ENCODE results near the gene CDK15.

The CDK15 gene

GRCh38 chr2:201913201-201913600, 106.9 kb downstream of the CDK15 start:
- Histone ChIP-seq H3K36me3 (ENCODE audit: control insufficient read depth, insufficient read depth, low read length) (no peaks in the 10 kb centered on the region), H3K4me1 (ENCODE audit: control insufficient read depth, insufficient read depth, low read length) (peaks cover 25% of the 10 kb centered on the region), H3K27ac (ENCODE audit: low read depth, low read length) (no peak overlapping the region), H3K27me3 (ENCODE audit: control insufficient read depth, insufficient read depth, low read length) (no peaks in the 10 kb centered on the region), H3K4me3 (ENCODE audit: low read depth, low read length) (no peak overlapping the region), H3K9me3 (ENCODE audit: control insufficient read depth, insufficient read depth, low read depth, low read length) (no peaks in the 10 kb centered on the region), H3K9ac (ENCODE audit: low read length) (no peak overlapping the region)

- peaks cover 15% of the 10 kb centered on the region for H3K4me1 ChIP-seq (ENCODE audit: control insufficient read depth, insufficient read depth, low read length)
- H3K4me3 ChIP-seq (ENCODE audit: low read depth, low read length), result no peak overlapping the region
- no peak overlapping the region for H3K9ac ChIP-seq (ENCODE audit: low read length)
- H3K27ac ChIP-seq (ENCODE audit: low read depth, low read length), result no peak overlapping the region
- no peaks in the 10 kb centered on the region for H3K27me3 ChIP-seq (ENCODE audit: control insufficient read depth, insufficient read depth, low read length)
- no peaks in the 10 kb centered on the region for H3K9me3 ChIP-seq (ENCODE audit: control insufficient read depth, insufficient read depth, low read depth, low read length)
- H3K36me3 ChIP-seq (ENCODE audit: control insufficient read depth, insufficient read depth, low read length), result no peaks in the 10 kb centered on the region
Measured at GRCh38 chr2:201915446-201915845, 109.1 kb downstream of the CDK15 start.

GRCh38 chr2:201916565-201916964, 110.2 kb downstream of the CDK15 start:
- peaks cover 5% of the 10 kb centered on the region for H3K4me1 ChIP-seq (ENCODE audit: control insufficient read depth, insufficient read depth, low read length)
- H3K4me3 ChIP-seq (ENCODE audit: low read depth, low read length), result no peak overlapping the region
- no peak overlapping the region for H3K9ac ChIP-seq (ENCODE audit: low read length)
- H3K36me3 ChIP-seq (ENCODE audit: control insufficient read depth, insufficient read depth, low read length), result no peaks in the 10 kb centered on the region
- H3K9me3 ChIP-seq (ENCODE audit: control insufficient read depth, insufficient read depth, low read depth, low read length), result no peaks in the 10 kb centered on the region
- H3K27ac ChIP-seq (ENCODE audit: low read depth, low read length), result no peak overlapping the region
- no peaks in the 10 kb centered on the region for H3K27me3 ChIP-seq (ENCODE audit: control insufficient read depth, insufficient read depth, low read length)

GRCh38 chr2:201918616-201919307, 112.4 kb downstream of the CDK15 start:
- Histone ChIP-seq H3K4me3 (ENCODE audit: low read depth, low read length) (no peak overlapping the region), H3K9me3 (ENCODE audit: control insufficient read depth, insufficient read depth, low read depth, low read length) (no peaks in the 10 kb centered on the region), H3K9ac (ENCODE audit: low read length) (no peak overlapping the region), H3K27me3 (ENCODE audit: control insufficient read depth, insufficient read depth, low read length) (no peaks in the 10 kb centered on the region), H3K27ac (ENCODE audit: low read depth, low read length) (no peak overlapping the region), H3K4me1 (ENCODE audit: control insufficient read depth, insufficient read depth, low read length) (peaks cover 7% of the 10 kb centered on the region), H3K36me3 (ENCODE audit: control insufficient read depth, insufficient read depth, low read length) (no peaks in the 10 kb centered on the region)

- Histone ChIP-seq H3K9me3 (ENCODE audit: control insufficient read depth, insufficient read depth, low read depth, low read length) (no peaks in the 10 kb centered on the region), H3K27ac (ENCODE audit: low read depth, low read length) (no peak overlapping the region), H3K9ac (ENCODE audit: low read length) (no peak overlapping the region), H3K4me3 (ENCODE audit: low read depth, low read length) (no peak overlapping the region), H3K36me3 (ENCODE audit: control insufficient read depth, insufficient read depth, low read length) (no peaks in the 10 kb centered on the region), H3K4me1 (ENCODE audit: control insufficient read depth, insufficient read depth, low read length) (peaks cover 12% of the 10 kb centered on the region), H3K27me3 (ENCODE audit: control insufficient read depth, insufficient read depth, low read length) (no peaks in the 10 kb centered on the region)
Measured at GRCh38 chr2:201919308-201919634, 112.9 kb downstream of the CDK15 start.

- Histone ChIP-seq H3K27me3 (ENCODE audit: control insufficient read depth, insufficient read depth, low read length) (no peaks in the 10 kb centered on the region), H3K4me3 (ENCODE audit: low read depth, low read length) (no peak overlapping the region), H3K4me1 (ENCODE audit: control insufficient read depth, insufficient read depth, low read length) (peaks cover 22% of the 10 kb centered on the region), H3K9ac (ENCODE audit: low read length) (no peak overlapping the region), H3K27ac (ENCODE audit: low read depth, low read length) (no peak overlapping the region), H3K36me3 (ENCODE audit: control insufficient read depth, insufficient read depth, low read length) (no peaks in the 10 kb centered on the region), H3K9me3 (ENCODE audit: control insufficient read depth, insufficient read depth, low read depth, low read length) (no peaks in the 10 kb centered on the region)
Measured at GRCh38 chr2:201923436-201924328, 117.3 kb downstream of the CDK15 start.

GRCh38 chr2:201924453-201924852, 118.1 kb downstream of the CDK15 start:
- Histone ChIP-seq H3K36me3 (ENCODE audit: control insufficient read depth, insufficient read depth, low read length) (no peaks in the 10 kb centered on the region), H3K9ac (ENCODE audit: low read length) (no peak overlapping the region), H3K27ac (ENCODE audit: low read depth, low read length) (no peak overlapping the region)

GRCh38 chr2:201925056-201925455, 118.7 kb downstream of the CDK15 start:
- no peak overlapping the region for H3K4me3 ChIP-seq (ENCODE audit: low read depth, low read length)
- no peak overlapping the region for H3K9ac ChIP-seq (ENCODE audit: low read length)
- no peaks in the 10 kb centered on the region for H3K36me3 ChIP-seq (ENCODE audit: control insufficient read depth, insufficient read depth, low read length)
- no peaks in the 10 kb centered on the region for H3K9me3 ChIP-seq (ENCODE audit: control insufficient read depth, insufficient read depth, low read depth, low read length)
- H3K4me1 ChIP-seq (ENCODE audit: control insufficient read depth, insufficient read depth, low read length), result peaks cover 34% of the 10 kb centered on the region
- H3K27ac ChIP-seq (ENCODE audit: low read depth, low read length), result no peak overlapping the region
- H3K27me3 ChIP-seq (ENCODE audit: control insufficient read depth, insufficient read depth, low read length), result no peaks in the 10 kb centered on the region

More at GRCh38 chr2:201924453-201924852, 118.1 kb downstream of the CDK15 start:
- Histone ChIP-seq H3K4me1 (ENCODE audit: control insufficient read depth, insufficient read depth, low read length) (peaks cover 30% of the 10 kb centered on the region), H3K9me3 (ENCODE audit: control insufficient read depth, insufficient read depth, low read depth, low read length) (no peaks in the 10 kb centered on the region), H3K4me3 (ENCODE audit: low read depth, low read length) (no peak overlapping the region), H3K27me3 (ENCODE audit: control insufficient read depth, insufficient read depth, low read length) (no peaks in the 10 kb centered on the region)

GRCh38 chr2:201926067-201926466, 119.7 kb downstream of the CDK15 start:
- no peak overlapping the region for H3K4me3 ChIP-seq (ENCODE audit: low read depth, low read length)
- no peaks in the 10 kb centered on the region for H3K27me3 ChIP-seq (ENCODE audit: control insufficient read depth, insufficient read depth, low read length)

GRCh38 chr2:201928363-201928762, 122.0 kb downstream of the CDK15 start:
- Histone ChIP-seq H3K4me1 (ENCODE audit: control insufficient read depth, insufficient read depth, low read length) (peaks cover 45% of the 10 kb centered on the region), H3K27me3 (ENCODE audit: control insufficient read depth, insufficient read depth, low read length) (no peaks in the 10 kb centered on the region), H3K27ac (ENCODE audit: low read depth, low read length) (no peak overlapping the region), H3K36me3 (ENCODE audit: control insufficient read depth, insufficient read depth, low read length) (no peaks in the 10 kb centered on the region), H3K9me3 (ENCODE audit: control insufficient read depth, insufficient read depth, low read depth, low read length) (no peaks in the 10 kb centered on the region), H3K9ac (ENCODE audit: low read length) (no peak overlapping the region), H3K4me3 (ENCODE audit: low read depth, low read length) (no peak overlapping the region)

More at GRCh38 chr2:201926067-201926466, 119.7 kb downstream of the CDK15 start:
- H3K36me3 ChIP-seq (ENCODE audit: control insufficient read depth, insufficient read depth, low read length), result no peaks in the 10 kb centered on the region
- no peak overlapping the region for H3K9ac ChIP-seq (ENCODE audit: low read length)
- peaks cover 34% of the 10 kb centered on the region for H3K4me1 ChIP-seq (ENCODE audit: control insufficient read depth, insufficient read depth, low read length)
- no peaks in the 10 kb centered on the region for H3K9me3 ChIP-seq (ENCODE audit: control insufficient read depth, insufficient read depth, low read depth, low read length)
- H3K27ac ChIP-seq (ENCODE audit: low read depth, low read length), result no peak overlapping the region

GRCh38 chr2:201929281-201930026, 123.1 kb downstream of the CDK15 start:
- Histone ChIP-seq H3K9ac (ENCODE audit: low read length) (no peak overlapping the region), H3K36me3 (ENCODE audit: control insufficient read depth, insufficient read depth, low read length) (no peaks in the 10 kb centered on the region), H3K27me3 (ENCODE audit: control insufficient read depth, insufficient read depth, low read length) (no peaks in the 10 kb centered on the region), H3K4me3 (ENCODE audit: low read depth, low read length) (no peak overlapping the region), H3K27ac (ENCODE audit: low read depth, low read length) (no peak overlapping the region), H3K9me3 (ENCODE audit: control insufficient read depth, insufficient read depth, low read depth, low read length) (no peaks in the 10 kb centered on the region), H3K4me1 (ENCODE audit: control insufficient read depth, insufficient read depth, low read length) (peaks cover 42% of the 10 kb centered on the region)

Measured in HUES6 (cell line).